TTC549 (cell line): ENCODE data around the gene TCERG1.
"Not testable (repeated sequence)": the region's sequence is repeated elsewhere in the genome, so short reads cannot be mapped to it uniquely, and the experiment has no call there.

ENCODE experiments used
- FAIRE-seq: peaks from 2 replicates; lab custom pipeline; 2012; peaks lifted over from hg19 to GRCh38; lab: Jason Lieb, UNC

Gene TCERG1

DNA sequence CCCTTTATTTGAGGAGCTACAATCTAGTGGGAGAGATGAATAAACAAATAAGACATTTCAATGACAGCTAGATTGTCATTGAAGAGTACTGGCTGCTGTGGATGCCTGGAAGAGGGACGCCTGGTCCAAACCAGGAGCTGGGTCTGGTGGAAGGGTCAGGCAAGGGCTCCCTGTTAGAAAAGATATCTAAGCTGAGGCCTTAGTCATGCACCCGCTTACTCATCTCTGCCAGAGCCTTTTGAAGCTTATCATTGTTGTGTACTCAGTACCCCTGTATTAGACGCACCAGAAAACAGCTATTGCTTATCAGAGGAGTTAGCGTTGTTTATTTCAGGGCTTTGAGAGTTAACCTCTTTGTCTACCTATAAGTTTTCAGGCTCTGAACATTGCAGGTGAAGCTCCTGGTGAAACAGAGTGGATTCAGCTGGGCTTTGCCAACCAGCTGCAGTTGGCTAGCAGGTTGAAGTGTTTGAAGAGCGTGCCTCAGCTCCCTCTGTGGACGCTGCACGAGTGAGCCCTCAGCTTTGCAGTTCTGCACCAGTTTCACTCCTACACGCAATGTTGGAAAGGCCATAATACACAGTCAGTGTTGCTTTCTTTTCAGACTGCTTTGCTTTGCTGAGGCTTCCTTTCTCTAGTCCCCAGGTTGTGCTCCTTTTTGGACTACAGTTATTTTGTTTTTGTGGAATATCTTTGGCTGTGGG, 74.4 kb downstream of the TCERG1 start:
- no peak for FAIRE-seq

DNA sequence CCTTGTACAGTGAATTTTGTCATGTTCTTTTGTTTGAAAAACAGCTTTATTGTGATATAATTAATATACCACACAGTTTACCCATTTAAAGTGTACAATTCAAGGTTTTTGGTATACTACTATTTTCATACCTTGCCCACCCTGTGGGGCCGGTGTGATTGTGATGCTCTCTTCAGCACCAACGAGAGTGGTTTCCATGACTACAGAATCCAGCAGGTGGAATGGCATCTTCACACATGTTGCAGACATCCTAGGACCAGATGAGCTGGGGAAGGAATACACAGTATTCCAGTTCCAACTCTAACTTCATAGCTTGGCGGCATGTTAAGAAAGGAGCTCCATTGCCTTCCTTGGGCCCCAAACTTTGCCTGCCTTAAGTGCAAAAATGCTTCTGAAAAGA, 76.6 kb downstream of the TCERG1 start:
- no peak for FAIRE-seq

DNA sequence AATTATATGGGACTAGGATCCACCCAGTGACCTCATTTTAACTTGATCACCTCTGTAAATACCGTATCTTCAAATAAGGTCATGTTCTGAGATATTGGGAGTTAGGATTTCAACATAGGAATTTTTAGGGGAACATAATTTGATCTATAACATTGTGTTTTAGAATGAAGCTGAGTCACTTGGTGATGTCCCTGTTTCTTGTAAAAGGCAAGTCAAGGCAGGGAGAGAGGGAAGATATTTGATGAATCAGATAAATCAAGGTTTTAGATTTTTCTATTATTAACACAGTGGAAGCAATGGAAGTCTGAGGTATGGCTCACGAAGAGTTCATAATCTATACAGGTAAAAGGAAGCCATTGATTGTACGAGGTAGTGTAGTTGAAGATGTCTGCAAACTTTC, 80.7 kb downstream of the TCERG1 start:
- no peak for FAIRE-seq

DNA sequence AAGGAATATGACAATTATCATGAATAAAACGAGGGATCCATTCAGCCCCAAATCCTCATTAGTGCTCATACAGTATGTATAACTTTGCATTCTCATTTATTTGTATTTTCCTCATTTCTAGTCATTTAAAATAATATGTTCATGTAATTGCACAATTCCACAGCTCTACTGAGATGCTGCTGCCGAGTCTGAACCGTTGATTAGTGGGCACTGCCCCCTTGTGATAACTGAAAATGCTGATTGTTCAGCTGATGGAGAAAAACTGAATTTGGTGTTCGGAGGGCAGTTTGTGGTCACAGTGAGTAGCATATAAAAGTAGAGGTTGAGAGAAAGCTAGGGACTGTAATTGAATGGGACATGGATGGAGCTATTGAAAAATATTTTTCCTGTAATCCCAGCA, 81.1 kb downstream of the TCERG1 start:
- FAIRE-seq, result no peak

DNA sequence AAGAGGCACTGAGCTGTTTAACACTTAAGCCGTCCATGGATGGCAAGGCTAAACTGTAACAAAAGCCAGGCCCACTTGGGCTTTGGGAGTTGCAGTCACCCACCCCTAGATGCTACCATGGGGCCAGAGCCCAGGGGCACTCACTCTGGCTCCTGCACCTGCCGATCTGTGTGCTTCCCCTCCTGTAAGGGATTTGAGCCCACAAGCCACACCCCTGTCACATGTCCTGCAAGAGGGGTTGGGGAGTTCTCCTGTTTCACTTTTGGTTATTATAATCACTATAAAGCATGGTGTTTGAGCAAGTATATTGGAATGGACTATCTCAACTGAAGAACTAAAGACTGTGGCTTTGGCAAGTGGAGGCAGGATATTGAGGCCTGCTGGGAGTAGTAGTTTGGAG, 82.9 kb downstream of the TCERG1 start:
- no peak for FAIRE-seq

DNA sequence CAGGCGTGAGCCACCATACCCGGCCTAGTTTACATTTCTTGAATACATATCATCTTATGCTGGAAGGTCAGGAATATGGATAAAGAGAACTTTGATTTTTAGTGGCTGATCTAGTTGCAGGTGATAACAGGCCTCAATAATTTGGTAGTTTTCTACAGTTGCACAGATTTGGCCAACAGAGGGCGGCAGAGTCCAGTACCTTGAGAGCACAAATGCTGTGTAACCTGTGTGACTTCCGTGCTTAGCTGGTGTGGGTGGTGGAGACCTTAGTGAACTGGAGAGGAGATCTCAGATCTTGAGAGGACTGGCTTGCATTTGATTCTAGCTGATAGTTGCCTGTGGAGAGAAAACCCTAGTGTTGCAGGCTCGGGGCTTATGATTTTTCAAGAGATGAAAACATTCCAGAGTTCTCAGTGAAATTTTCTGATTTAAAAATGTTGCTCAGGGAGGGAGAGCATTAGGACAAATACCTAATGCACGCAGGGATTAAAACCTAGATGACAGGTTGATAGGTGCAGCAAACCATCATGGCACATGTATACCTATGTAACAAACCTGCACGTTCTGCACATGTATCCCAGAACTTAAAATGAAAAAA, 86.2 kb downstream of the TCERG1 start:
- FAIRE-seq, result no peak

DNA sequence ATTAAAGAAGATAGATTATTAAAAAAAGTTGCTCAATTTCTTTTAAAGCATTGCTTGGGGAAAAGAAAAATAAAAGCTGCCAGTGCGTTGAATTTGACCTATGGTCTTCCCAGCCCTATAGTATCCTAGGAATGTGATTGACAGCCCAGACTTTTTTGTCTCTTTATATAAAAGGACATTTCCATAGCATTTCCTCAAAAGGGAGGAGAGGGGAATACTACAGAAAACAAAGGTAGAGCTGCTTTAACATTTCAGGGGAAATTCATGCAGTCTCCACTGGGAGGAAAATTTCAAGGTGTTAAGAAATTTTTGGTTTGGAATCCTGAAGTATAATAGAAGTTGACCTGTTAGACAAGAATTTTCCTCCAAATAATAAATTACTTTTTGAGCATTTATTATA, 86.7 kb downstream of the TCERG1 start:
- no peak for FAIRE-seq

DNA sequence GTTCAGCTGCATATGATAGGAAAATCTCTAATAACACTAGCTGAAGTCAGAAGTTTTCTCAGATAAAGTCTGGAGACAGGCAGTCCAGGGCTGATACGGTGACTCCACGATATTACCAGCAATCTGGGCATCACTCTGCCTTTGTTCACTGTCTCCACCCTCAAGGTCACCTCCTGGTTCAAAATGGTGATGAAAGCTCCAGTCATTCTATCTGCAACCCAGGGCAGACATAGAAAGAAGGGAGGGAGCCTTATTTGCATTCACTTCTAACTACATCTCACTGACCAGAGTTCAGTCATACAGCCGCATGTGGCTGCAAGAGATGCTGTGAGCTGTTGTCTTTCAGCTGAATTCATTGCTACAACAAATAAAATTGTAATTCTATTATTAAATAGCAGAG, 91.3 kb downstream of the TCERG1 start:
- no peak for FAIRE-seq

DNA sequence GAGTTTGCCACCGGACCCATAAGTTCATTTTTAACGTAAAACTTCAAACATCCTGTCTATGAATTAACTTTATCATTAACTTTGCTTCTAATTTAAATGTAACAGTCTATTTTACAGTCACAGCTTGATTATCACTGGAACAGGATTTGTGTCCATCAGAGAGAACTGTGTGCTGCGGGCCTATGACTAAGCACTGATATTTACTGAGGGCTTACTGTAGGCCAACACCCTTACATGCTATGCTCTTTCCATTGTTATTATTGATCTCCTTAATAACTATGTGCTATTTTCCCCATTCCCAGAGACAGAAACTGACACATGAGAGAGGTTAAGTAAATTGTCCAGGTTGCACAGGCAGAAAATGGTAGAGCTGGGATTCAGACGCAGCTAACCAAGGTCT, 92.8 kb downstream of the TCERG1 start:
- no peak for FAIRE-seq

DNA sequence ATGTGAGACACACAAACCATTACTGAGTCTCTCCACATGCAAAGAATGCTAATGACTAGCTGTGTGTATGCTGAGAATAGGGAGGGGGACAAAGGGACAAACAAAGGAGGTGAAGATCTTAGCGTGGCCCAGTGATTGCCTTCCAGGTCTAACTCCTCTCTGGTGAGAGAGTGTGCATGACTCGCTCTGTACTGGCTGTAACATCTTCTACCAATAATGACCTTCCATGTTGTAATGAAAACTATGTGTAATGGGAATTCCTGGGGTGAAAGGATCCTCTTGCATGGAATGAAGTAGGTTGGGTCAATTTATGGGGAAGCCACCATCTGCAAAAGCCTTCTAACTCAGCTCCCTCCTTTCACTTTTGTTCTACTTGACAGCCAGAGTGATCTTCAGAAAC, 93.3 kb downstream of the TCERG1 start:
- FAIRE-seq, result no peak

DNA sequence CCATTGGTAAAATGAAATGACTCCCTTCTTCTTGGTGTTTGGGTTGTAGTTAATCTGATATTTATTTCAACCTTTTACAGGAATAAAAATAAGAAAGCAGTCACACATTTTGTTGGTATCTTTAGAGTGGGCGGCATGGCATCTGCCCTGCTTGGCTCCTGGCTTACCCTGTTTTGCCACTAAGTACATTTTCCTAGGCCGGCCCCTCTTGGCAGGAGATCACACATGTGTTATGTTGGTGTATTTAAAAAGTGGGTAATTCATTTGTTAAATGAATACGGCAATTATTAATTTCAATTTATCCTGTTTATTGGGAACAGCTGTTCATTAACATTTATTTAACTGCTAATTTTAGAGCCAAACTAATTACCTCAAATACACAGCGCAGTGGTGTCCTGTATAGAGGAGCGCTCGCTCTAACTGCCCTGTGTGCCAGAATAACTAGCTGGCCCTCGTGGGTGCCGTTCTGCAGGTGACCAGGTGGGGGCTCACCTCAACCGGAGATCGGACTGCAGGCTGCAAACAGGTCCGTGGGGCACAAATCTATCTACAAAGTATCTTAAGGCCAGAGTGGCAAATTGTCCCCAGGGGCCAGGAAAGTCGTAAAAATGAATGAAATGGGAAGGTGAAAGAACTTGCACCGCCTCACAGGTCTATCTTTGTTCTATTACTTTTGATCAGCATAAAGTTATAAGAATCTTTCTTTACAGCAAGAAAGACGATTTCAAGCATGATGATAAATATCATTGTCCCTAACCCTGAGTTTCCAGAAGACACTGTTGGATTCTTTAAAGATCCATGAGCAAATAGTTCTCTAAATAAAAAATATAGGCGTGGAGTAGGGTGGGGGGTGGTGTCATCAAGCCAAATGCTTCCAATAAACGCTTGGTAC, 95.1 kb downstream of the TCERG1 start:
- FAIRE-seq, result no peak

DNA sequence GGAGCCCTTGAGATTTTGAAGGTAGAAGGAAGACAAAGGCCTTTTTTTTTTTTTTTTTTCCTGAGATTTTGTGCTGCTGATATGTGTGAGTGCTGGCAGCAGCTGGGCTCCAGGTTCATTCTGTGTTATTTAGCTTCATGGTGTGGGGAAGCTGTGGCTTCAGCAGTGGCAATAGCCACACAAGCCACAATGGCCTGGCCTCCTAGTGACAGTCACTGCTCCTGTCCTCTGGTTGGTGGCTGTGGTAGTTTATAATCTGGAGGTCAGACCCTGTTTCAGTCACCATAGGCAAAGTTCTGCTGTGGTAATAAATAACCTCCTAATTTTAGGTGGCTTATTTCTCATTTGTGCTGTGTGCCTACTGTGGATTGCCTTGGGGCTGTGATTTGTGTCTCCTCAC, 97.1 kb downstream of the TCERG1 start:
- no peak for FAIRE-seq

DNA sequence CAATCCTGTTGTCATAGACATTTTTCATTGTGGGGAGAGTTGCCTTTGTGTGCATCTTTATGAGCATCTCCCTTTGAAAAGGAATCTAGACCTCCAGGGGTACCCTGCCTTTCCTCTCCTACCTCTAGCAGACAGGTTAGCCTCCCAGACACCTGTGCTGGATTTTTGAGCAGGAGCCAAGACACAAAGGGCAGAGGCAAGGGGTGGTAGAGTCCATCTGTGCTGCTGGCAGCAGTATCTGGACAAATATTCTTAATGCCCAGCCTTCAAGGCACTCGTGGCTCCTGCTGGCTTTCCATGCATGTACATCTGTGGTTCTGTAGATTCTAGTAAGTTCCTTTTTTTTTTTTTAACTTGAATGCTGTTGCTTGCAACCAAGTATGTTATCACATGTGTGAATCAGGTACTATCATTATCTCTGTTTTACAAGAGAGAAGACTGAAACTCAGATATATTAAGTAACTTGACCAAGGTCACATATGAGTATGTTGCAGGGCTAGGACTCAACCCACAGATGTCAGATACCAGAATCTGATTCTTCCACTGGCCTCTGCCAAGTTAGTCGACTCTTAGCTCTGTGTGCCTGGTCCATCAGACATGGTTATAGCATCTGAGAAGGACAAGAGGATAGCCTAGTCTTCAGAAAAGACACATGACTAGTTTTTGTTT, 101.8 kb downstream of the TCERG1 start:
- FAIRE-seq, result no peak

DNA sequence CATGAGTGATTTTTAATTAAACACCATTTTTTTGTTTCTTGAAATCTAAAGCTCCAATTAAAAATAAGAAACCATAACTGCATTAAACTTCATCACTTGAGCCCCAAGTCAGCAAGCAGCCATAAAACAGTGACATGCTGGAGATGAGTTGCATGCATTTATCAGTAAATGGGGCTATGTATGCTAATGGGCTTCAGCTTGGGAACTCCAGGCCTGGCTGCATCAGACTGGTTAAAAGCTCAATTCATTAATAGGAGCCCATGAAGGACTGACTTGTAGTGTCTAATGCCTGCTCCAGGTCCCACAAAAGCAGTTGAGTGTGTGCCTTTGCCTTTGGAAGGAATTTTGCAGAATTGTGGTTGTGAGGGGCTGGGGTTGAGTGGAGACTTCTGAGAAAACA, 102.5 kb downstream of the TCERG1 start:
- no peak for FAIRE-seq

DNA sequence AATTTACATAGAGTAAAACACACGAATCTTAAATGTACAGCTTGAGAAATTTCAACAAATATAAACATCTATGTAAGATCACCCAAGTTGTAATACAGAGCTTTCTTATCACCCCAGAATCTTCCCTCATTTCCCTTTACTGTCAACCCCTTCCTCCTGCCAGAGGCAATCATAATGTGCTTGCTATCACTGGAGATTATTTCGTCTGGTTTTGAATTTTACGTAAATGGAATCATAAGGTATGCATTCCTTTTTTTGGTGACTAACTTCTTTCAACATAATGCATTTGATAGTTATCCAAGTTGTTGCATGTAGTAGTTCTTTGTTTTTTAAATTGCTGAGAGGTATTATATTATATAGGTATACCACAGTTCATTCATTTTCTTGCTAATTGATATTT, 106.3 kb downstream of the TCERG1 start:
- FAIRE-seq, result no peak

DNA sequence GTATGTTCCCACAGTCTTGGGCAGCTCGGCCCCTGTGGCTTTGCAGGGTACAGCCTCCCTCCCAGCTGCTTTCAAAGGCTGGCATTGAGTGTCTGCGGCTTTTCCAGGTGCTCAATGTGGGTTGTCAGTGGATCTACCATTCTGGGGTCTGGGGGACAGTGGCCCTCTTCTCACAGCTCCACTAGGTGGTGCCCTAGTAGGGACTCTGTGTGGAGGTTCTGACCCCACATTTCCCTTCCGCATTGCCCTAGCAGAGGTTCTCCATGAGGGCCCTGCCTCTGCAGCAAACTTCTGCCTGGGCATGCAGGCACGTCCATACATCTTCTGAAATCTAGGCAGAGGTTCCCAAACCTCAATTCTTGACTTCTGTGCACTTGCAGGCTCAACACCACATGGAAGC, 109.8 kb downstream of the TCERG1 start:
- not testable (repeated sequence) for FAIRE-seq

DNA sequence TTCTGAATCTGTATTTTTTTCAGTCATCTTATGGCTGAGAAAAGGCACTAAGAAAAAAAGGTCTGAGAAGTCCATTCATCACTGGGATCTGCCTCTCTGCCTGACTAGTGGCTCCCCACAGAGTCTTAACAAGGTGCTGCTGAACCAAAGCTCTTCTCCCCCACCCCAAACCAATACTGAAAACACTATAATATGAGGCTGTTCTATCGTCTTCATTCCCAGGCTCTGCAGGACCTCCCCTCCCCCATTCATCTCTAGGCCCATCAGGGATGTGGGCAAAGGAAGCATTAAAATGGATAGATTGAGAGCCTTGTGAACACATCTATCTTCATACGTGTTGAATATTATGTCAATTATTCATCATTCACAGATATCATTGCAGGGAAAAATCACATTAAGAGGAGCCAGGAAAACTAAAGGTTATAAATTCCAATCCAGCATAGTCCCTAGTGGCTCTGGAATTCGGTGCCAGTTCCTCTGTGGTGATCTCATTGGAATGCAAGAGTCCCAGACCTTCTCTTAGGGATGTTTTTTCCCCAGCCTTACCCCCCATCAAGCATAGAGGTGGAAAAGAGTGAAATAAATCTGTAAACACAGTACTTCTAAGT, 113.2 kb downstream of the TCERG1 start:
- FAIRE-seq, result no peak
